A549 (cell line): ENCODE data around the gene ZNF341. TPM values are rescaled to one million over a fixed set of nuclear protein-coding genes. Genes with fewer than 3 reads are reported as not detected.

Experiments
- ATAC-seq, 2 experiments: fragments of 200-7000 bp in 1 of 2; fragments of >200 bp in 1 of 2; cut with Nextera tagmentation in 1 of 2; cut with Tn5 transposase in 1 of 2; 3 replicates each; pipeline versions ENCODE4 v1.8.0 to v1.9.1; 2018 to 2020; ENCODE audit warnings: mild to moderate bottlenecking in 1 of 2, moderate library complexity in 1 of 2
- CTCF ChIA-PET: fragments of 300-600 bp; sonication (Branson Sonifier 250); formaldehyde crosslinking; extraction: SDS; loops from one replicate; lab custom pipeline; 2021; ENCODE audit warnings: antibody characterized with exemption, inconsistent platforms; lab: Yijun Ruan, JAX
- POLR2A ChIA-PET: fragments of 350-600 bp; formaldehyde crosslinking; extraction: SDS; loops from one replicate; lab custom pipeline; 2021; ENCODE audit warnings: antibody characterized with exemption, inconsistent platforms; lab: Yijun Ruan, JAX
- DNase-seq, 2 experiments: peaks; one replicate each; pipeline versions ENCODE4 v3.0.0 to v3.0.0-alpha.2; 2011 to 2016; ENCODE audit warnings: low read depth in 1 of 2, low spot score in 1 of 2
- FAIRE-seq: peaks from 2 replicates; lab custom pipeline; 2011; peaks lifted over from hg19 to GRCh38; lab: Jason Lieb, UNC
- H3K27ac ChIP-seq, 2 experiments: fragments of >200 bp; sonication (Bioruptor Twin); formaldehyde crosslinking; 3 replicates each; pipeline ENCODE4 v1.5.1; 2016 to 2017
- H3K4me1 ChIP-seq: fragments of >200 bp; sonication (Bioruptor Twin); formaldehyde crosslinking; 3 replicates; pipeline ENCODE4 v1.6.1; 2016
- H3K4me2 ChIP-seq: fragments of >200 bp; sonication (Bioruptor Twin); formaldehyde crosslinking; 3 replicates; pipeline ENCODE4 v1.6.1; 2016
- H3K4me3 ChIP-seq: fragments of >200 bp; sonication (Bioruptor Twin); formaldehyde crosslinking; 3 replicates; pipeline ENCODE4 v1.5.1; 2016
- H3K9me3 ChIP-seq: fragments of >200 bp; sonication (Bioruptor Twin); formaldehyde crosslinking; 3 replicates; pipeline ENCODE4 v1.6.1; 2016
- BHLHE40 ChIP-seq: IDR thresholded peaks from 2 replicates; pipeline ENCODE4 v1.6.1; 2012; ENCODE audit warnings: low read depth, low read length, inconsistent platforms
- CBX8 ChIP-seq: fragments of 200-600 bp; sonication (generic); IDR thresholded peaks from 2 replicates; pipeline ENCODE4 v1.6.1; 2016
- CHD2 ChIP-seq: fragments of 150-350 bp; IDR thresholded peaks from 2 replicates; pipeline ENCODE4 v1.6.1; 2014; ENCODE audit warnings: low read length; ENCODE audit not compliant: partially characterized antibody
- EP300 ChIP-seq, 2 experiments: fragments of >200 bp; sonication (Bioruptor Twin); formaldehyde crosslinking; IDR thresholded peaks; 2 replicates in 1 of 2; 3 replicates in 1 of 2; pipeline ENCODE4 v1.6.1; 2016 to 2017
- FOSL2 ChIP-seq, 2 experiments: fragments of 450-650 bp in 1 of 2; fragments of >200 bp in 1 of 2; sonication (Bioruptor Twin) in 1 of 2; formaldehyde crosslinking; IDR thresholded peaks; 2 replicates each; pipeline versions ENCODE4 v1.5.0 to v1.6.1; 2016 to 2020; ENCODE audit warnings: mild to moderate bottlenecking in 1 of 2, moderate library complexity in 1 of 2
- FOXS1 ChIP-seq: fragments of 250-450 bp; sonication (Bioruptor Pico); IDR thresholded peaks from 2 replicates; pipeline ENCODE4 v1.5.0; 2020; ENCODE audit warnings: mild to moderate bottlenecking, moderate library complexity
- HEYL ChIP-seq: fragments of 250-450 bp; sonication (Bioruptor Pico); IDR thresholded peaks from 2 replicates; pipeline ENCODE4 v1.8.0; 2021; ENCODE audit warnings: mild to moderate bottlenecking, moderate library complexity
- HOXA7 ChIP-seq: fragments of 250-450 bp; sonication (Bioruptor Pico); IDR thresholded peaks from 2 replicates; pipeline ENCODE4 v1.5.0; 2020; ENCODE audit warnings: mild to moderate bottlenecking, moderate library complexity
- JUN ChIP-seq, 2 experiments: fragments of >200 bp; sonication (Bioruptor Twin); formaldehyde crosslinking; IDR thresholded peaks; 2 replicates in 1 of 2; 3 replicates in 1 of 2; pipeline ENCODE4 v1.6.1; 2016 to 2017
- JUNB ChIP-seq: fragments of >200 bp; sonication (Bioruptor Twin); formaldehyde crosslinking; IDR thresholded peaks from 2 replicates; pipeline ENCODE4 v1.6.1; 2016
- KDM5A ChIP-seq: fragments of 200-600 bp; sonication (generic); IDR thresholded peaks from 2 replicates; pipeline ENCODE4 v1.6.1; 2016; ENCODE audit warnings: antibody characterized with exemption, mild to moderate bottlenecking
- MAFK ChIP-seq: fragments of 450-650 bp; IDR thresholded peaks from 2 replicates; pipeline ENCODE4 v1.6.1; 2014; ENCODE audit not compliant: partially characterized antibody
- MAZ ChIP-seq: fragments of 150-350 bp; IDR thresholded peaks from 2 replicates; pipeline ENCODE4 v1.6.1; 2014; ENCODE audit warnings: antibody characterized with exemption, low read depth, low read length, borderline replicate concordance
- NFE2L2 ChIP-seq: fragments of 150-350 bp; conservative IDR thresholded peaks from 2 replicates; pipeline ENCODE4 v1.6.1; 2014; ENCODE audit warnings: low read length
- NR3C1 ChIP-seq: fragments of >200 bp; sonication (Bioruptor Twin); formaldehyde crosslinking; IDR thresholded peaks from 3 replicates; pipeline ENCODE4 v1.6.1; 2017
- POLR2A ChIP-seq: IDR thresholded peaks from 2 replicates; pipeline ENCODE4 v1.6.1; 2012; ENCODE audit warnings: mild to moderate bottlenecking, low read length
- RAD21 ChIP-seq, 2 experiments: fragments of >200 bp in 1 of 2; sonication (Bioruptor Twin) in 1 of 2; formaldehyde crosslinking in 1 of 2; IDR thresholded peaks in 1 of 2; conservative IDR thresholded peaks in 1 of 2; 2 replicates in 1 of 2; 3 replicates in 1 of 2; pipeline ENCODE4 v1.6.1; 2012 to 2018; ENCODE audit warnings: inconsistent platforms in 1 of 2
- RFX5 ChIP-seq: fragments of 450-650 bp; IDR thresholded peaks from 2 replicates; pipeline ENCODE4 v1.7.1; 2014; ENCODE audit warnings: antibody characterized with exemption, mild to moderate bottlenecking, moderate library complexity
- SMC3 ChIP-seq: fragments of >200 bp; sonication (Bioruptor Twin); formaldehyde crosslinking; IDR thresholded peaks from 3 replicates; pipeline ENCODE4 v1.6.1; 2018; ENCODE audit warnings: inconsistent platforms
- TP53 ChIP-seq: fragments of 250-450 bp; sonication (Bioruptor Pico); IDR thresholded peaks from 2 replicates; pipeline ENCODE4 v1.5.0; 2021; ENCODE audit warnings: mild to moderate bottlenecking, moderate library complexity
- WGBS: methylation state at CpG from one replicate; pipeline ENCODE4 v1.1.6; 2017; ENCODE audit errors: missing lambda C conversion rate; 5-methylcytosine and 5-hydroxymethylcytosine counted together
- polyA plus RNA-seq, 4 experiments: library from polyadenylated mRNA; depleted of rRNA in 3 of 4; stranded (reverse); fragments of >200 nt; fragmentation: RNase III in 1 of 4; extraction: RNeasy Plus Mini Kit Qiagen cat#74134 plus additional on column Dnase treatment in 1 of 4; gene quantifications; 2 replicates in 3 of 4; 3 replicates in 1 of 4; pipeline ENCODE4 v1.2.3, GENCODE V29; 2011 to 2017
- TF ChIP-seq, protein P1 (sequence below): fragments of >200 bp; sonication (Bioruptor Twin); formaldehyde crosslinking; IDR thresholded peaks from 3 replicates; pipeline ENCODE4 v1.6.1; 2016
- TF ChIP-seq, protein P2 (sequence below): IDR thresholded peaks from 2 replicates; pipeline ENCODE4 v1.6.1; 2012
- TF ChIP-seq, protein P3 (sequence below): IDR thresholded peaks from 2 replicates; pipeline ENCODE4 v1.6.1; 2012
- TF ChIP-seq, protein P4 (sequence below): IDR thresholded peaks from 2 replicates; pipeline ENCODE4 v1.6.1; 2012; ENCODE audit warnings: low read depth, borderline replicate concordance
- TF ChIP-seq, protein P5 (sequence below): fragments of 250-450 bp; sonication (Bioruptor Pico); IDR thresholded peaks from 2 replicates; pipeline ENCODE4 v1.5.0; 2020; ENCODE audit warnings: low read depth, mild to moderate bottlenecking, moderate library complexity
- TF ChIP-seq, protein P6 (sequence below): fragments of 450-650 bp; IDR thresholded peaks from 2 replicates; pipeline ENCODE4 v1.6.1; 2014; ENCODE audit warnings: antibody characterized with exemption

Gene ZNF341
- polyA plus RNA-seq, 2 of the 4 experiments (the other 2 are of a cell fraction), result 2.1 to 4.1 TPM

DNA sequence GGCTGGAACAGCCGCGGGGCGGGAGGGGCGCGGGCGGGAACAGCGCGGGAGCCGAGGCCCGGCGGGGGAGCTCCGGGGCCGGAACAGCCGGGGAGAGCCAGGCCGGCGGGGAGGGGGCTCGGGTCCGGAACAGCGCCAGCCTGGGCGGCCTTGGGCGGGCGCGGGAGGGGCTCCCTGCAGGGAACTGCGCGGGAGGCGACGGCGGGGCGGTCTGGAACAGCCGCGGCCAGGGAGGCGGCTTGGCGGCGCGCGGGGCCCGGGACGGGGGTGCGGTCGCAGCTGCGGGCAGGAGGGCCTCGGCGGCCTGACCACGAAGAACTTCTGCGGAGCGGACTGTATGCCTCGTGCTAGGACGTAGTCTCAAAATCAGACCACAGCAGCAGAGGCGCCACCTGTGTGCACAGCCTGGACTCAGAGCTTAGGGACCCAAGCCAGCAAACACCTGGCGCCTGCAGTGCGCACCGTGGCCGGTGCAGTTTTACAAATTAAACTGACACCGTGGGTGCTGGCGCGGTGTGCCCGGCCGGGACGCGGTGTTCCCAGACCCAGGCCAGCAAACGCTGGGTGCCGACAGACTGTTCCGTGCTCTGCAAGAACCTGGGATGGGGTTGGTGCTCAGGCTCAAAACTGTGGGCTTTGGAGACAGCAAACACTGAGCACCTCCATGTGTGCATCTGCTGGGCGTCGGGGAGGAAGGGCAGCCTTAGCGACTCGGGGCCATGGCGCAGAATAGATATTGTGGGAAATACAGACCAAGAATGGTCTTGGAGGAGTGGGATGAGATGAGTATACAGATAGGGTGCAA, 572 bp downstream of the ZNF341 start:
- 1% methylated on average over 30 of the region's 68 CpGs for WGBS
- FAIRE-seq, result no peak
- Histone ChIP-seq H3K9me3 (peaks cover 24% of the 10 kb centered on the region), H3K4me2 (peak overlapping the region; percentile 97), H3K4me3 (peak overlapping the region; percentile 58), H3K27ac (peak overlapping the region; percentile 98)
- ATAC-seq, result peak; percentile 52 to 75
- ChIA-PET POLR2A (interaction anchor here (0.6 to 3.1 kb wide), 9 partner anchors 12 to 289 kb away, joined by 3 to 14 read pairs (median 8); partner anchors contain the start of genes CBFA2T2, CHMP4B, PXMP4 and RALY), CTCF (interaction anchor here (0.6 to 2.3 kb wide), 28 partner anchors 9 to 525 kb away, joined by 3 to 10 read pairs (median 4); partner anchors contain the start of gene CHMP4B)
- peak; percentile 18 to 89 for DNase-seq
- peak in 1 of 2 experiments; percentile 57; a peak in 2 of 5 replicates for TF ChIP-seq EP300 (IDR thresholded peaks at IDR 0.05)
- no peak for TF ChIP-seq NR3C1
- TF ChIP-seq MAFK, result no peak
- TF ChIP-seq, protein P1, sequence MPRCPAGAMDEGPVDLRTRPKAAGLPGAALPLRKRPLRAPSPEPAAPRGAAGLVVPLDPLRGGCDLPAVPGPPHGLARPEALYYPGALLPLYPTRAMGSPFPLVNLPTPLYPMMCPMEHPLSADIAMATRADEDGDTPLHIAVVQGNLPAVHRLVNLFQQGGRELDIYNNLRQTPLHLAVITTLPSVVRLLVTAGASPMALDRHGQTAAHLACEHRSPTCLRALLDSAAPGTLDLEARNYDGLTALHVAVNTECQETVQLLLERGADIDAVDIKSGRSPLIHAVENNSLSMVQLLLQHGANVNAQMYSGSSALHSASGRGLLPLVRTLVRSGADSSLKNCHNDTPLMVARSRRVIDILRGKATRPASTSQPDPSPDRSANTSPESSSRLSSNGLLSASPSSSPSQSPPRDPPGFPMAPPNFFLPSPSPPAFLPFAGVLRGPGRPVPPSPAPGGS, result peak; percentile 91; the same call in 1 of the 3 replicates
- TF ChIP-seq, protein P2, sequence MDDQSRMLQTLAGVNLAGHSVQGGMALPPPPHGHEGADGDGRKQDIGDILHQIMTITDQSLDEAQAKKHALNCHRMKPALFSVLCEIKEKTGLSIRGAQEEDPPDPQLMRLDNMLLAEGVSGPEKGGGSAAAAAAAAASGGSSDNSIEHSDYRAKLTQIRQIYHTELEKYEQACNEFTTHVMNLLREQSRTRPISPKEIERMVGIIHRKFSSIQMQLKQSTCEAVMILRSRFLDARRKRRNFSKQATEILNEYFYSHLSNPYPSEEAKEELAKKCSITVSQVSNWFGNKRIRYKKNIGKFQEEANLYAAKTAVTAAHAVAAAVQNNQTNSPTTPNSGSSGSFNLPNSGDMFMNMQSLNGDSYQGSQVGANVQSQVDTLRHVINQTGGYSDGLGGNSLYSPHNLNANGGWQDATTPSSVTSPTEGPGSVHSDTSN, result peak; percentile 58
- TF ChIP-seq POLR2A, result peak; percentile 59
- TF ChIP-seq RFX5, result 0 out of 2 replicates have a peak, but pooled peaks have one; percentile 16
- TF ChIP-seq, protein P3, sequence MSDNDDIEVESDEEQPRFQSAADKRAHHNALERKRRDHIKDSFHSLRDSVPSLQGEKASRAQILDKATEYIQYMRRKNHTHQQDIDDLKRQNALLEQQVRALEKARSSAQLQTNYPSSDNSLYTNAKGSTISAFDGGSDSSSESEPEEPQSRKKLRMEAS, result peak; percentile 82
- TF ChIP-seq, protein P4, sequence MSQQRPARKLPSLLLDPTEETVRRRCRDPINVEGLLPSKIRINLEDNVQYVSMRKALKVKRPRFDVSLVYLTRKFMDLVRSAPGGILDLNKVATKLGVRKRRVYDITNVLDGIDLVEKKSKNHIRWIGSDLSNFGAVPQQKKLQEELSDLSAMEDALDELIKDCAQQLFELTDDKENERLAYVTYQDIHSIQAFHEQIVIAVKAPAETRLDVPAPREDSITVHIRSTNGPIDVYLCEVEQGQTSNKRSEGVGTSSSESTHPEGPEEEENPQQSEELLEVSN, result no peak; the same call in none of the 2 replicates
- 0 out of 2 replicates have a peak, but pooled peaks have one; percentile 11 for TF ChIP-seq JUNB
- peak; percentile 83 for TF ChIP-seq KDM5A
- TF ChIP-seq CBX8, result no peak
- no peak for TF ChIP-seq NFE2L2
- peak; percentile 90 to 97; a peak in 4 of 5 replicates for TF ChIP-seq JUN (IDR thresholded peaks at IDR 0.05)
- TF ChIP-seq FOXS1 (CRISPR knock-in tag), result no peak
- TF ChIP-seq, protein P5, sequence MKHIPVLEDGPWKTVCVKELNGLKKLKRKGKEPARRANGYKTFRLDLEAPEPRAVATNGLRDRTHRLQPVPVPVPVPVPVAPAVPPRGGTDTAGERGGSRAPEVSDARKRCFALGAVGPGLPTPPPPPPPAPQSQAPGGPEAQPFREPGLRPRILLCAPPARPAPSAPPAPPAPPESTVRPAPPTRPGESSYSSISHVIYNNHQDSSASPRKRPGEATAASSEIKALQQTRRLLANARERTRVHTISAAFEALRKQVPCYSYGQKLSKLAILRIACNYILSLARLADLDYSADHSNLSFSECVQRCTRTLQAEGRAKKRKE, result 0 out of 2 replicates have a peak, but pooled peaks have one; percentile 13
- TF ChIP-seq, all 56 proteins: peak for 10
- peaks cover 28% of the 10 kb centered on the region for H3K4me1 ChIP-seq

DNA sequence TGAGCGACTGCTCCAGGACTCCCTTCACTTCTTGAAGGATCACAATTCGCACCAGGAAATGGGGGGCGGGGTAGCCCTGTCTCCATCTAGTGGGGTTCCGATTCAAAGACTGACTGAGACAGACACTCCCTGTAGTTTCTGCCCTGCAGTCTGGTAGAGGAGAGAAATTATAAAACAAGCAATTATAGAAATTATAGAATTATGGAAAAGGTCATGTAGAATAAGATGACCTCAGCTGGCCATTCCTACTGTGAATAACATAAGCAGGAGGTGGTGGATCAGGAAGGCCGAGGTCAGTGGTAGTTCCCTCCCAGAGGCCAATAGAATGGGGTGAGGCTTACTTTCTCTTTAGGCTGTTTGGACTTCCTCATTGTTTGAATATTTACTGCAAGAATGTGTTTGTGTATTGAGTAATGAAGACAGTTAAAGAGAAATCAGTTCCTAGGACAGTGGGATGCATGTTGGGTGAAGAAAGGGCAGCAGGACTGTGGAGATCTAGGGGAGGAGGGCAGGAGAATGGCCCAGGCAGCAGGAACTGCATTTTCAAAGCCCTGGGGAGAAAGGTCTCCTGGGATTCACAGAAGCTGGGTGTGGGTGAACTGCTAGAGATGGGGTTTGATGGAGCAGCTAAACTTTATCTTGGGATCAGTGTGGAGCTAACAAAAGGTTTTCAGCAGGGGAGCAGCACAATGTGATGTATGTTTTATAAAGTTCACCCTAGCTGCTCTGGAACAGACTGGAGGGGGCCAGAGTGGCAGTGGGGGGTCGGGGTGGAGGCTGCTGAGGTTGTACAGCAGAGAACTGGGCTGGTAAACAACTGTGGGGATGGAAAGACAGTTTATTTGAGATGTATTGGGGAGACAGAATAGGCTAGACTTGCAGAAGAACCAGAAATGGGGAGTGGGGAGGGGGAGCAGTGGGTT, 2.1 kb downstream of the ZNF341 start:
- Histone ChIP-seq H3K9me3 (peaks cover 27% of the 10 kb centered on the region), H3K27ac (peak overlapping the region; percentile 98), H3K4me3 (peak overlapping the region; percentile 58), H3K4me1 (peaks cover 28% of the 10 kb centered on the region), H3K4me2 (peak overlapping the region; percentile 97)
- peak; percentile 77 to 87 for ATAC-seq
- FAIRE-seq, result no peak
- peak; percentile 71 to 94 for DNase-seq
- WGBS, result 9% methylated on average over 6 of the region's 6 CpGs
- ChIA-PET CTCF (interaction anchor here (1.6 to 1.8 kb wide), 2 partner anchors 15 to 336 kb away, joined by 6 to 8 read pairs; no protein-coding TSS in a partner anchor), POLR2A (interaction anchor here (0.7 to 3.1 kb wide), 4 partner anchors 78 to 259 kb away, joined by 3 to 14 read pairs (median 10); partner anchors contain the start of genes CBFA2T2, CHMP4B and RALY)
- TF ChIP-seq CHD2, result no peak
- TF ChIP-seq, protein P6, sequence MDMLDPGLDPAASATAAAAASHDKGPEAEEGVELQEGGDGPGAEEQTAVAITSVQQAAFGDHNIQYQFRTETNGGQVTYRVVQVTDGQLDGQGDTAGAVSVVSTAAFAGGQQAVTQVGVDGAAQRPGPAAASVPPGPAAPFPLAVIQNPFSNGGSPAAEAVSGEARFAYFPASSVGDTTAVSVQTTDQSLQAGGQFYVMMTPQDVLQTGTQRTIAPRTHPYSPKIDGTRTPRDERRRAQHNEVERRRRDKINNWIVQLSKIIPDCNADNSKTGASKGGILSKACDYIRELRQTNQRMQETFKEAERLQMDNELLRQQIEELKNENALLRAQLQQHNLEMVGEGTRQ, result no peak
- TF ChIP-seq HEYL (CRISPR knock-in tag), result no peak
- no peak for TF ChIP-seq TP53 (CRISPR knock-in tag)
- TF ChIP-seq FOSL2 (IDR thresholded peaks at IDR 0.05), result no peak
- TF ChIP-seq FOSL2 (CRISPR knock-in tag; IDR thresholded peaks at IDR 0.05), result peak; percentile 38; the same call in 1 of the 2 replicates
- no peak for TF ChIP-seq HOXA7 (CRISPR knock-in tag)
- TF ChIP-seq, protein P1, result 0 out of 3 replicates have a peak, but pooled peaks have one; percentile 59
- TF ChIP-seq NFE2L2, result no peak
- no peak for TF ChIP-seq MAZ
- no peak for TF ChIP-seq BHLHE40
- TF ChIP-seq SMC3, result peak; percentile 22; the same call in 1 of the 3 replicates
- peak in 1 of 2 experiments; percentile 1; a peak in 1 of 5 replicates for TF ChIP-seq RAD21 (conservative IDR thresholded peaks at IDR 0.05 in 1 of 2, IDR thresholded peaks at IDR 0.05 in 1 of 2)
